ENCODE measurements around the gene TRHDE.

DNA sequence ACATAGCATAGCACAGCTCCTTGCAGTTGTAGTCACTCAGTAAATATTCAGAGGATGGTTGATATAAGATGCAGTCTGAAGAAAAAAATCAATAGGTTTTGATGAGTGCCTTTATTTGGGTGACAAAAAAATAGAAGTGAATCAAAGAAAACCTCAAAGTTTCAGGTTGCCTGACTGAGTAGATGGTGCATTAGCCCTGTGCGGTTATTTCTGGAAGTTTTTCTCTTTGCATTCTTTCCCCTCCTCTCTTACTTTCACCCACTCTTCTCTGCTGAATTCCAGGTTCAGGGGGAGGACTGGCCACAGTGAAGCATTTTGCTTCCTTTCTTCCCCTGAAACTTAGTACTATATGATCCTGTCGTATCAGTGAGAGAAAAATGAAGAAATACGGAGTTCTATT is 28.6 kb downstream of the TRHDE start:
- TF ChIP-seq, protein P1, sequence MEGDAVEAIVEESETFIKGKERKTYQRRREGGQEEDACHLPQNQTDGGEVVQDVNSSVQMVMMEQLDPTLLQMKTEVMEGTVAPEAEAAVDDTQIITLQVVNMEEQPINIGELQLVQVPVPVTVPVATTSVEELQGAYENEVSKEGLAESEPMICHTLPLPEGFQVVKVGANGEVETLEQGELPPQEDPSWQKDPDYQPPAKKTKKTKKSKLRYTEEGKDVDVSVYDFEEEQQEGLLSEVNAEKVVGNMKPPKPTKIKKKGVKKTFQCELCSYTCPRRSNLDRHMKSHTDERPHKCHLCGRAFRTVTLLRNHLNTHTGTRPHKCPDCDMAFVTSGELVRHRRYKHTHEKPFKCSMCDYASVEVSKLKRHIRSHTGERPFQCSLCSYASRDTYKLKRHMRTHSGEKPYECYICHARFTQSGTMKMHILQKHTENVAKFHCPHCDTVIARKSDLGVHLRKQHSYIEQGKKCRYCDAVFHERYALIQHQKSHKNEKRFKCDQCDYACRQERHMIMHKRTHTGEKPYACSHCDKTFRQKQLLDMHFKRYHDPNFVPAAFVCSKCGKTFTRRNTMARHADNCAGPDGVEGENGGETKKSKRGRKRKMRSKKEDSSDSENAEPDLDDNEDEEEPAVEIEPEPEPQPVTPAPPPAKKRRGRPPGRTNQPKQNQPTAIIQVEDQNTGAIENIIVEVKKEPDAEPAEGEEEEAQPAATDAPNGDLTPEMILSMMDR (IDR thresholded peaks at IDR 0.05) = no peak
- no peak for TF ChIP-seq POLR2A (IDR thresholded peaks at IDR 0.05)

Measured in breast epithelium (tissue), 3 donors.